Non-pigmented ciliary epithelial cell (primary cell): ENCODE measurements around the gene RGS17.
"Not testable (repeated sequence)": the region's sequence is repeated elsewhere in the genome, so short reads cannot be mapped to it uniquely, and the experiment has no call there.

Source experiments
- DNase-seq: peaks from one replicate; pipeline ENCODE4 v3.0.0-alpha.2; 2010; ENCODE audit warnings: low read depth

Gene RGS17

GRCh38 chr6:153125032-153125431, 6.0 kb downstream of the RGS17 start:
- DNase-seq = no peak

DNA sequence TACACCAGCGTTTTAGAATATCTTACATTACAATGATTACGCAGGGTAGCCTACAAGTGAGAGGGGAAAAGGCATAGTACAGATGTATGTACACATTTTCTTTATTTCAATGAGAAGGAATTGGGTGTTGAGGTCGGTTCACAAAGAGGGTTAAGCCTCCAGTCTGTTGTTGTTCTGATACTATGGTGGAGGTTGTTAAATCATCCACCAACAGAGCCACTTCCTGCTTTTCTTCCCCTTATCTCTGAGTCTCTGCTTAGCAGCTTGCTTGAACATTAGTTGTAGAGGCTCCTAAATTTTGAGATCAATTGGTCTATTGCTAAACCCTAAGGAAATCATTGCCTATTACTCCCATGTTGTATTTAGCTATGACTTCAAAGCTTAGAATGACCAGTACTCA, 7.3 kb downstream of the RGS17 start:
- no peak for DNase-seq

GRCh38 chr6:153121311-153121710, 9.8 kb downstream of the RGS17 start:
- DNase-seq = no peak

GRCh38 chr6:153117986-153118879, 12.8 kb downstream of the RGS17 start:
- no peak for DNase-seq

DNA sequence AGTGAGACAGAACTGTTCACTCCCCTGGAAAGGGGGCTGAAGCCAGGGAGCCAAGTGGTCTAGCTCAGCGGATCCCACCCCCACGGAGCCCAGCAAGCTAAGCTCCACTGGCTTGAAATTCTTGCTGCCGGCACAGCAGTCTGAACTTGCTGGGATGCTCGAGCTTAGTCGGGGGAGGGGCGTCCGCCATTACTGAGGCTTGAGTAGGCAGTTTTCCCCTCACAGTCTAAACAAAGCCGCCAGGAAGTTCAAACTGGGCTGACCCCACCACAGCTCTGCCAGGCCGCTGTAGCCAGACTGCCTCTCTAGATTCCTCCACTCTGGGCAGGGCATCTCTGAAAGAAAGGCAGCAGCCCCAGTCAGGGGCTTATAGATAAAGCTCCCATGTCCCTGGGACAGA, 20.0 kb downstream of the RGS17 start:
- DNase-seq = not testable (repeated sequence)

DNA sequence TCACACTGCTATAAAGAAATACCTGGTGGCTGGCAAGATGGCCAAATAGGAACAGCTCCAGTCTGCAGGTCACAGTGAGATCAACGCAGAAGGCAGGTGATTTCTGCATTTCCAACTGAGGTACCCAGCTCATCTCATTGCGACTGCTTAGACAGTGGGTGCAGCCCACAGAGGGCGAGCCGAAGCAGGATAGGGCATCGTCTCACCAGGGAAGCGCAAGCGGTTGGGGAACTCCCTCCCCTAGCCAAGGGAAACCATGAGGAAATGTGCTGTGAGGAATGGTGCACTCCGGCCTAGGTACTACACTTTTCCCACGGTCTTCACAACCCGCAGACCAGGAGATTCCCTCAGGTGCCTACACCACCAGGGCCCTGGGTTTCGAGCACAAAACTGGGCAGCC, 20.5 kb downstream of the RGS17 start:
- DNase-seq = not testable (repeated sequence)

DNA sequence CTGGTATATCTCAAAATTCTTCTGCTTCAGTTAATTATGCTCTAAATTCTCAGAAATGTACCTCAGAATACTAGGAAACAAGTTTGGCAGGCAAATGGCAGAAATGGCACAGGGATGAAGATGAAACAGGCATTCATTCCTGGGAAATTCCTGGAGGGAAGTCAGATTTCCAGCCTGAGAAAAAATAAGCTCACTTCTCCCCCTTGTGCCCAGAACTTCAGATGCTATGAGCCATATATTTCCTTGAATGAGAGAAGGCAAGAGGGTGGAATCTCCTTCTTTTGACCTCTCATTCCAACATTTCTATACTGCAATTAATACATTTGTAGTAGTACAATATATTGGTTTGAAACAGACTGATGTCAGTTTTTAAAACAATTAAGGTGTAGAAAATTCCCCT, 22.8 kb downstream of the RGS17 start:
- DNase-seq = no peak

GRCh38 chr6:153106021-153106420, 25.1 kb downstream of the RGS17 start:
- no peak for DNase-seq

- no peak for DNase-seq
Measured at GRCh38 chr6:153104220-153104619, 26.9 kb downstream of the RGS17 start.

DNA sequence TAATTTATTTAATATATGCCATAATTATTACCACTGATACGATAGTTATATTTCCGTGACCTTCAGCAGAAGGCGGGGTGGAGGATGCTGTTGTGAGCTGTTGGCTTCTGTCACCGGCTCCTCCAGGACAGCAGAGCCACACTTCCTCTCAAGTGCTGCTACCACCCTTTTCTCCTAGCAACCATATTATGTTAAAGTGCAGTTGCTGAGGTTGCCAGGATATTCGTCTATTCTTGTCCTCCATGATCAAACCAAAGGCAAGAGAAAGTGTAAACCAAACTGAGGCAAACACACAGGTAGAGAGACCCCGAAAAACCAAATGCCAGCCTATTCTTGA, 27.8 kb downstream of the RGS17 start:
- no peak for DNase-seq

- no peak for DNase-seq
Measured at GRCh38 chr6:153102605-153103318, 28.3 kb downstream of the RGS17 start.

DNA sequence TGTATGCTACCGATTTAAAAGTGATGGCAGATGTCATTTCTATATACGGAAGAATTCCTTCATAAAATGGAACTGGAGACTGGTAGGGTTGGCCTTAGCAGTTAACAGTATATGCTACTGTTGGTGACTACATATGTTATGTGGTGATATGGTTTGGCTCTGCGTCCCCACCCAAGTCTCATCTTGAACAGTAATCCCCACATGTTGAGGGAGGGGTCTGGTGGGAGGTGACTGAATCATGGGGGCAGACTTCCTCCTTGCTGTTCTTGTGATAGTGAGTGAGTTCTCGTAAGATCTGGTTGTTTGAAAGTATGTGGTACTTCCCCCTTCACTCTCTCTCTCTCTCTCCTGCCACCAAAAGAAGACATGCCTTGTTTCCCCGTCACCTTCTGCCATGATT, 29.6 kb downstream of the RGS17 start:
- no peak for DNase-seq

GRCh38 chr6:153099636-153100035, 31.4 kb downstream of the RGS17 start:
- DNase-seq = no peak

- no peak for DNase-seq
Measured at GRCh38 chr6:153096792-153097191, 34.3 kb downstream of the RGS17 start.

DNA sequence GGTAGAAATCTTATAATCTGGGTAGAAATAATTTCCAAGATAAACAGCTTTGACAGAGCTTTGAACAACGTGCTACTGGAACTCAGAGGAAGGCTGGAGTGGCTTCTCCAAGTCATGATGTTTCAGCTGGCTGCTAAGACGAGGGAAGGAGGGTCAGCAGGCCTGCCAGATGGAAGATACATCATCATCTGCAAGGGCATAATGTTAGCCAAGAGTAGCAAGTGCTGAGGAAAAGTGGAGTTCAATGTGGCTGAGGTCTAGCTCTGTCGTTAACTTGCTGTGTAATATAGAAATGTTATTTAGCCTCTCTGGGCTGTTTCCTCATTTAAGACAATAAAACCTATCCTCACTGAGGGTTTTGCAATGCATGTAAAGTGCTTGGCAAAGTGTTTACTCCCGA, 35.1 kb downstream of the RGS17 start:
- no peak for DNase-seq

GRCh38 chr6:153092082-153093013, 38.7 kb downstream of the RGS17 start:
- peak; percentile 81 for DNase-seq

DNA sequence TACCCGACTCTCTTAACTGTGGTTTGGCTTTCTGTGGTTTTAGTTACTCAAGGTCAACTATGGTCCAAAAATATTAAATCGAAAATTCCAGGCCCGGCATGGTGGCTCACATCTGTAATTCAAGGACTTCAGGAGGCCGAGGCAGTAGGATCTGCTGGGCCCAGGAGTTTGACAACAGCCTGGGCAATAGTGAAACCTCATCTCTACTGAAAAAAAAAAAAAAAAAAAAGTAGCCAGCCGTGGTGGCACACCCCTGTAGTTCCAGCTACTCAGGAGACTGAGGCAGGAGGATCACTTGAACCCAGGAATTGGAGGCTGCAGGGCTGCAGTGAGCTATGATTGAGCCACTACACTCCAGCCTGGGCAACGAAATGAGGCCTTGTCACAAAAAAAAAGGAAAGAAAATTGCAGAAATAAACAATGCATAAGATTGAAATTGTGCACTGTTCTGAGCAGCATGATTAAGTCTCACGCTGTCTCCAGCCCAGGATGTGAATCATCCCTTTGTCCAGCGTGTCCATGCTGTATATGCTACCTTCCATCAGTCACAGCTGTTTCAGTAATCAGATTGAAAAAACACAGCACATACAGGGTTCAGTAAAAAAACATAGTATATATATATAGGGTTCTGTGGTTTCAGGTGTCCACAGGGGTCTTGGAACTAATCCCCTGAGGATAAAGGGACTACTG, 40.7 kb downstream of the RGS17 start:
- peak; percentile 87 for DNase-seq

GRCh38 chr6:153088796-153089195, 42.3 kb downstream of the RGS17 start:
- no peak for DNase-seq

DNA sequence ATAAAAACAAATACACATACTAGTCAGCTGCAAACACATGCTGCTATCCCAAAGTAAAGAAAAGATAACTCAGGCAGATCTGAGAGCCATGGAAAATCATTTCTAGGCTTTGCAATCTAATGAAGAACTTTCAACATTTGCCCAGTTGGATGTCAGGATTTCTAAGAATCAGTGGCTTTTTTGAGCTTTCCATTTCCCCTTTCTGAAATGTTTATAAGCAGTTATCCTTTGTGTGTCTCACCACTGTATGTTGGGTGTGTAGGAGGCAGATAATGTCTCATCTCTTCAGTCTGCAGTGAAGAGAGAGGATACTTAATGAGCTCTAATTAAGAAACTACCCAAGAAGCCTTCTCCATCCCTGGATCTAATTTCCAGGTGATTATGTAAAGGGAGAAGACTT, 43.6 kb downstream of the RGS17 start:
- DNase-seq = no peak

- no peak for DNase-seq
Measured at GRCh38 chr6:153086225-153086990, 44.7 kb downstream of the RGS17 start.

DNA sequence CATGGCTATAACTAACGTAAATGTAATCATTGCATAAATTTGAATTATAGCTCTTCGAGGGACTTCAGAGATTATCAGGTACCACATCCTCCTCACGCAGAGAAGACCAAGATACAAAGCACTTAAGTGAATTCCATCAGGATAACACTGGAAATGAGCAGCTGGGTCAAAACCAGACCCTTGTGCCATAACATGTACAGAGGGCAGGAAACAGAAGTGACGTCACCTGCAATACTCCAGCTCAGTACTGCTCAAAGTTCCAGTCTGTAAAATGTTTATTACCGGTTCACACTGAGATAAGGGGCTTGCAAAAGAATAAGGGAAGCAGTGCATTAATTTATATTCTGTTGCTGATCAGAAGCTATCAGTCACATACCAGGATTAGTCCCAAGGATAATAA, 45.8 kb downstream of the RGS17 start:
- no peak for DNase-seq
